Prostate gland (tissue), 2 donors: ENCODE measurements around the gene ZNF821. TPM values are rescaled to one million over a fixed set of nuclear protein-coding genes. Genes with fewer than 3 reads are reported as not detected.
"Not testable (repeated sequence)": the region's sequence is repeated elsewhere in the genome, so short reads cannot be mapped to it uniquely, and the experiment has no call there.

Experiments
- DNase-seq: peaks from one replicate; pipeline ENCODE4 v3.0.0-alpha.2; 2019; ENCODE audit warnings: low spot score
- H3K27ac ChIP-seq, 2 donors: fragments of 200-600 bp; sonication (generic); 2 replicates each; pipeline ENCODE4 v1.5.1; 2017 to 2019
- H3K27me3 ChIP-seq: fragments of 200-600 bp; sonication (generic); replicated peaks from 2 replicates; pipeline ENCODE4 v1.5.1; 2019; ENCODE audit not compliant: insufficient read depth
- H3K36me3 ChIP-seq, 2 donors: fragments of 200-600 bp; sonication (generic); 1 replicate in 1 of 2; 2 replicates in 1 of 2; pipeline versions ENCODE4 v1.5.1 to v1.8.1; 2017 to 2019
- H3K4me1 ChIP-seq: fragments of 200-600 bp; sonication (generic); replicated peaks from 2 replicates; pipeline ENCODE4 v1.5.1; 2019
- H3K4me3 ChIP-seq, 2 donors: fragments of 200-600 bp; sonication (generic); 2 replicates each; pipeline ENCODE4 v1.5.1; 2017 to 2019
- H3K9me3 ChIP-seq: fragments of 200-600 bp; sonication (generic); 2 replicates; pipeline ENCODE4 v1.5.1; 2017
- CTCF ChIP-seq, 4 experiments: fragments of 200-600 bp in 2 of 4; fragments of 450-650 bp in 2 of 4; sonication (generic) in 2 of 4; IDR thresholded peaks; 1 replicate in 3 of 4; 2 replicates in 1 of 4; pipeline ENCODE4 v1.5.1; 2016 to 2019; ENCODE audit warnings: antibody characterized with exemption in 4 of 4, mild to moderate bottlenecking in 2 of 4, moderate library complexity in 2 of 4
- POLR2A ChIP-seq: fragments of 450-650 bp; IDR thresholded peaks from one replicate; pipeline ENCODE4 v1.6.1; 2016; ENCODE audit warnings: antibody characterized with exemption, mild to moderate bottlenecking
- POLR2AphosphoS5 ChIP-seq: sonication (generic); formaldehyde crosslinking; IDR thresholded peaks from one replicate; pipeline ENCODE4 v1.6.1; 2017; ENCODE audit warnings: antibody characterized with exemption
- WGBS: methylation state at CpG from one replicate; pipeline ENCODE4 v1.1.5; 2018; 5-methylcytosine and 5-hydroxymethylcytosine counted together
- intact Hi-C: fragments of 100-400 bp; cut with DNase I; formaldehyde crosslinking; loops from one replicate; pipeline ENCODE4 v1.14.2; 2022
- total RNA-seq, 2 donors: library from RNA; depleted of rRNA; stranded (reverse); fragments of >200 nt; gene quantifications; one replicate each; pipeline ENCODE4 v1.1.0, GENCODE V29; 2016

ZNF821 gene
- total RNA-seq, 2 donors from 2014 or later, result 20.0 to 26.6 TPM

GRCh38 chr16:71867939-71868338 lies 16.0 kb downstream of the ZNF821 start:
- DNase-seq, result no peak
- WGBS, result 90% methylated on average over 3 of the region's 3 CpGs
- Histone ChIP-seq H3K4me1 (no peaks in the 10 kb centered on the region), H3K36me3 (peaks cover 0 to 1% of the 10 kb centered on the region in 2 donors), H3K4me3 (no peak overlapping the region), H3K27ac (no peak overlapping the region), H3K27me3 (no peaks in the 10 kb centered on the region), H3K9me3 (no peaks in the 10 kb centered on the region)
- intact Hi-C loops, result no loop called here
- TF ChIP-seq CTCF (IDR thresholded peaks at IDR 0.05) (no peak), POLR2A (no peak), POLR2AphosphoS5 (no peak)

GRCh38 chr16:71867175-71867574 lies 16.8 kb downstream of the ZNF821 start:
- intact Hi-C loops, H3K27ac ChIP-seq, H3K36me3 ChIP-seq, H3K9me3 ChIP-seq, H3K4me1 ChIP-seq, H3K27me3 ChIP-seq, H3K4me3 ChIP-seq, DNase-seq: not testable (repeated sequence)
- WGBS, result 97% methylated on average over 6 of the region's 6 CpGs

- Histone ChIP-seq H3K27me3 (no peaks in the 10 kb centered on the region), H3K4me3 (no peak overlapping the region), H3K36me3 (peaks cover 0 to 5% of the 10 kb centered on the region in 2 donors), H3K27ac (no peak overlapping the region), H3K9me3 (no peaks in the 10 kb centered on the region), H3K4me1 (no peaks in the 10 kb centered on the region)
- intact Hi-C loops, result no loop called here
- DNase-seq, result no peak
- TF ChIP-seq CTCF (IDR thresholded peaks at IDR 0.05), result no peak
- TF ChIP-seq POLR2A, result no peak
- WGBS, result 86% methylated on average over 7 of the region's 7 CpGs
These were observed 18.7 kb downstream of the ZNF821 start for GRCh38 chr16:71865173-71865863.

- DNase-seq, result no peak
- peaks cover 0 to 13% of the 10 kb centered on the region in 2 donors for H3K36me3 ChIP-seq
- H3K9me3 ChIP-seq, result no peaks in the 10 kb centered on the region
- intact Hi-C loops, result no loop called here
- H3K4me1 ChIP-seq, result no peaks in the 10 kb centered on the region
- TF ChIP-seq POLR2A (no peak), POLR2AphosphoS5 (no peak), CTCF (IDR thresholded peaks at IDR 0.05) (no peak)
- 97% methylated on average over 5 of the region's 5 CpGs for WGBS
- H3K27me3 ChIP-seq, result no peaks in the 10 kb centered on the region
- H3K27ac ChIP-seq, result no peak overlapping the region
- no peak overlapping the region for H3K4me3 ChIP-seq
These were observed 20.0 kb downstream of the ZNF821 start for GRCh38 chr16:71863995-71864394.

- Histone ChIP-seq H3K9me3 (no peaks in the 10 kb centered on the region), H3K27ac (no peak overlapping the region), H3K4me3 (no peak overlapping the region), H3K27me3 (no peaks in the 10 kb centered on the region), H3K36me3 (peaks cover 0 to 13% of the 10 kb centered on the region in 2 donors), H3K4me1 (no peaks in the 10 kb centered on the region)
- TF ChIP-seq POLR2A (no peak), POLR2AphosphoS5 (no peak), CTCF (IDR thresholded peaks at IDR 0.05) (no peak)
- intact Hi-C loops, result no loop called here
- no peak for DNase-seq
- WGBS, result 93% methylated on average over 32 of the region's 32 CpGs
These were observed 24.0 kb downstream of the ZNF821 start for GRCh38 chr16:71859762-71860521.
